Transverse colon (tissue), 4 donors: ENCODE results near the gene UBE2C. TPM values are rescaled to one million over a fixed set of nuclear protein-coding genes. Genes with fewer than 3 reads are reported as not detected.

Source experiments
- DNase-seq: peaks from one replicate; pipeline ENCODE4 v3.0.0-alpha.2; 2019
- H3K27ac ChIP-seq, 4 donors: fragments of 200-600 bp; sonication (generic); 2 replicates each; pipeline ENCODE4 v1.5.1; 2016 to 2018; ENCODE audit warnings: inconsistent platforms in 4 of 4
- H3K27me3 ChIP-seq: fragments of 200-600 bp; sonication (generic); 2 replicates; pipeline ENCODE4 v1.5.1; 2017; ENCODE audit warnings: inconsistent platforms
- H3K36me3 ChIP-seq, 4 donors: fragments of 200-600 bp; sonication (generic); 2 replicates each; pipeline ENCODE4 v1.5.1; 2017 to 2019; ENCODE audit warnings: inconsistent platforms in 4 of 4
- H3K4me1 ChIP-seq, 4 donors: fragments of 200-600 bp; sonication (generic); 2 replicates each; pipeline ENCODE4 v1.5.1; 2017 to 2020; ENCODE audit warnings: inconsistent platforms in 4 of 4
- H3K4me3 ChIP-seq, 4 donors: fragments of 200-600 bp; sonication (generic); 1 replicate in 1 of 4; 2 replicates in 3 of 4; pipeline versions ENCODE4 v1.5.1 to v1.6.1; 2017 to 2019; ENCODE audit warnings: inconsistent platforms in 4 of 4
- H3K9me3 ChIP-seq, 2 donors: fragments of 200-600 bp; sonication (generic); 2 replicates each; pipeline ENCODE4 v1.5.1; 2017 to 2019; ENCODE audit warnings: inconsistent platforms in 2 of 2
- EP300 ChIP-seq: sonication (generic); formaldehyde crosslinking; IDR thresholded peaks from one replicate; pipeline ENCODE4 v1.6.1; 2017; ENCODE audit warnings: antibody characterized with exemption, low read depth
- POLR2A ChIP-seq: fragments of 450-650 bp; IDR thresholded peaks from one replicate; pipeline ENCODE4 v1.6.1; 2016; ENCODE audit warnings: antibody characterized with exemption, mild to moderate bottlenecking, moderate library complexity
- POLR2AphosphoS5 ChIP-seq, 3 donors: sonication (generic); formaldehyde crosslinking; IDR thresholded peaks; one replicate each; pipeline ENCODE4 v1.6.1; 2016; ENCODE audit warnings: antibody characterized with exemption in 3 of 3
- WGBS, 2 donors: methylation state at CpG; one replicate each; pipeline ENCODE4 v1.1.5; 2018; ENCODE audit warnings: low coverage in 1 of 2; 5-methylcytosine and 5-hydroxymethylcytosine counted together
- in situ Hi-C, 4 donors: fragments of 200-750 bp; cut with MboI; loops; one replicate each; pipeline versions ENCODE4 v1.15.0 to v1.15.1; 2017; ENCODE audit warnings: low sequenced_read_pairs in 3 of 4, low pct_ligation_motif_present in 1 of 4, low pct_unique_long_range_greater_than_20kb in 1 of 4
- intact Hi-C: fragments of 100-400 bp; cut with DNase I; formaldehyde crosslinking; loops from one replicate; pipeline ENCODE4 v1.15.1; 2023; ENCODE audit warnings: low total_unique reads
- total RNA-seq, 4 donors: library from RNA; depleted of rRNA; stranded (reverse); fragments of >200 nt; gene quantifications; one replicate each; pipeline ENCODE4 v1.1.0, GENCODE V29; 2016
- TF ChIP-seq, protein P1 (sequence below), 5 experiments: fragments of 200-600 bp in 3 of 5; fragments of 450-650 bp in 2 of 5; sonication (generic) in 3 of 5; IDR thresholded peaks; 1 replicate in 2 of 5; 2 replicates in 3 of 5; pipeline ENCODE4 v1.5.1; 2016 to 2017; ENCODE audit warnings: antibody characterized with exemption in 5 of 5, inconsistent platforms in 3 of 5, mild to moderate bottlenecking in 2 of 5, moderate library complexity in 1 of 5

The UBE2C gene
- total RNA-seq, 4 donors from 2014 or later, result 2.7 to 27.1 (median 6.9) TPM

DNA sequence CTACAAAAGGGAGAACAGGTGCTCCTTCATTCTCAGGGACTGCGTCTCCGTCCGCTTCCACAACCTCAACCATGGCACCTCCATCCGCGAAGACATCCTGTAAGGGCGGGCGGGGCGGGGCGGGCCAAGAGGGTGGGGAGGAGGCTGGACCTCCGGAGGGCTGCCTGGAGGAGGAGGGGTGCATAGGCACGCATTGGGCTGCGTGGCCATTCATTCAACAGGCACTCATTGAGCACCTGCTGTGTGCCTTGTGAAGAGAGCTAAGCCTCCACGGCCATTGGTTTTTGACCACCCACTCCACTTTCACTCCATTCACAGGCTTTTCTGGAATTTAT is 45.4 kb downstream of the UBE2C start:
- H3K9me3 ChIP-seq, result no peaks in the 10 kb centered on the region
- 7 to 50% methylated on average over 1 to 10 of the region's 13 CpGs for WGBS, 2 donors
- H3K4me1 ChIP-seq, result peaks cover 13 to 68% (median 36%) of the 10 kb centered on the region in 4 donors
- no peaks in the 10 kb centered on the region for H3K27me3 ChIP-seq
- no peak for DNase-seq
- TF ChIP-seq, protein P1, sequence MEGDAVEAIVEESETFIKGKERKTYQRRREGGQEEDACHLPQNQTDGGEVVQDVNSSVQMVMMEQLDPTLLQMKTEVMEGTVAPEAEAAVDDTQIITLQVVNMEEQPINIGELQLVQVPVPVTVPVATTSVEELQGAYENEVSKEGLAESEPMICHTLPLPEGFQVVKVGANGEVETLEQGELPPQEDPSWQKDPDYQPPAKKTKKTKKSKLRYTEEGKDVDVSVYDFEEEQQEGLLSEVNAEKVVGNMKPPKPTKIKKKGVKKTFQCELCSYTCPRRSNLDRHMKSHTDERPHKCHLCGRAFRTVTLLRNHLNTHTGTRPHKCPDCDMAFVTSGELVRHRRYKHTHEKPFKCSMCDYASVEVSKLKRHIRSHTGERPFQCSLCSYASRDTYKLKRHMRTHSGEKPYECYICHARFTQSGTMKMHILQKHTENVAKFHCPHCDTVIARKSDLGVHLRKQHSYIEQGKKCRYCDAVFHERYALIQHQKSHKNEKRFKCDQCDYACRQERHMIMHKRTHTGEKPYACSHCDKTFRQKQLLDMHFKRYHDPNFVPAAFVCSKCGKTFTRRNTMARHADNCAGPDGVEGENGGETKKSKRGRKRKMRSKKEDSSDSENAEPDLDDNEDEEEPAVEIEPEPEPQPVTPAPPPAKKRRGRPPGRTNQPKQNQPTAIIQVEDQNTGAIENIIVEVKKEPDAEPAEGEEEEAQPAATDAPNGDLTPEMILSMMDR (IDR thresholded peaks at IDR 0.05), result no peak
- TF ChIP-seq POLR2A (no peak), EP300 (no peak), POLR2AphosphoS5 (IDR thresholded peaks at IDR 0.05) (no peak)
- in situ Hi-C loops (no loop called here), intact Hi-C loops (no loop called here)
- peak overlapping the region; percentile 84 to 92 (median 89) for H3K27ac ChIP-seq
- peaks cover 0 to 7% (median 0%) of the 10 kb centered on the region in 4 donors for H3K36me3 ChIP-seq
- peak overlapping the region; percentile 55 to 95 (median 82) for H3K4me3 ChIP-seq

- no peaks in the 10 kb centered on the region for H3K27me3 ChIP-seq
- H3K27ac ChIP-seq, result no peak overlapping the region
- WGBS, 2 donors, result 95 to 98% methylated on average over 3 to 5 of the region's 5 CpGs
- intact Hi-C loops (no loop called here), in situ Hi-C loops (no loop called here)
- no peaks in the 10 kb centered on the region for H3K36me3 ChIP-seq
- DNase-seq, result no peak
- H3K9me3 ChIP-seq, result no peaks in the 10 kb centered on the region
- no peak overlapping the region for H3K4me3 ChIP-seq
- no peak for TF ChIP-seq EP300
- no peak for TF ChIP-seq POLR2AphosphoS5 (IDR thresholded peaks at IDR 0.05)
- TF ChIP-seq, protein P1 (IDR thresholded peaks at IDR 0.05), result no peak
- no peak for TF ChIP-seq POLR2A
- peaks cover 13 to 73% (median 36%) of the 10 kb centered on the region in 4 donors for H3K4me1 ChIP-seq
These were observed 47.5 kb downstream of the UBE2C start for GRCh38 chr20:45859916-45860315.

- in situ Hi-C loops, result no loop called here
These were observed 48.2 kb downstream of the UBE2C start for GRCh38 chr20:45860560-45861220.

DNA sequence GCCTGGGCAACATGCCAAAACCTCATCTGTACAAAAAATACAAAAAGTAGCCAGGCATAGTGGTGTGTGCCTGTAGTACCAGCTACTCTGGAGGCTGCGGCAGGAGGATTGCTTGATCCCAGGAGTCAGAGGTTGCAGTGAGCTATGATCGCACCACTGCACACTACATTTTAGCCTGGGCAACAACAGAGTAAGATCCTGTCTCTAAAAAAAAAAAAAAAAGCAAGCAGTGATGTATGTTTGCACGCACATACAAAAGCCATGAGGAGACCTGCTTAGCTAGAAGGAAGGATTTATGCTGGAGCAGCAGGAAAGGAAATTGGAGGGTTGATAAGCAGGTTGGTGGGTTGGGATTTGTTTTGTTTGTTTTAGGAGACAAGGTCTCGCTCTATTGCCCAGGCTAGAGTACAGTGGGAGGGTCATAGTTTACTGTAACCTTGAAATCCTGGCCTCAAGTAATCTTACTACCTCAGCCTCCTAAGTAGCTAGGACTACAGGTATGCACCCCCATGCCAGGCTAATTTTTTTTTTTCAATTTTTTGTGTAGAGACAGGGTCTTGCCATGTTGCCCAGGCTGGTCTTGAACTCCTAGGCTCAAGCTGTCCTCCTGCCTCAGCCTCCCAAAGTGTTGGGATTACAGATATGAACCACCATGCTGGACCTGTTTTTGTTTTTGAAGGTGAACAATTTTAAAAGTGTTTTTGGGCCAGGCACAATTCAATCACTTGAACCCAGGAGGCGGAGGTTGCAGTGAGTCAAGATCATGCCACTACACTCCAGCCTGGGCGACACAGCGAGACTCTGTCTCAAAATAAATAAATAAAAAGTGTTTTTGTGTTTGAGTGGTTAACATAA is 49.0 kb downstream of the UBE2C start:
- no peak for DNase-seq
- intact Hi-C loops, result no loop called here
- TF ChIP-seq POLR2AphosphoS5 (IDR thresholded peaks at IDR 0.05) (no peak), EP300 (no peak), POLR2A (no peak)
- TF ChIP-seq, protein P1 (IDR thresholded peaks at IDR 0.05), result no peak
- Histone ChIP-seq H3K4me3 (no peak overlapping the region), H3K4me1 (peaks cover 0 to 64% (median 30%) of the 10 kb centered on the region in 4 donors), H3K27ac (peak overlapping the region; percentile 52 to 63 (median 58)), H3K9me3 (no peaks in the 10 kb centered on the region), H3K36me3 (no peaks in the 10 kb centered on the region), H3K27me3 (no peaks in the 10 kb centered on the region)
- 69 to 83% methylated on average over 6 to 7 of the region's 7 CpGs for WGBS, 2 donors
- in situ Hi-C loops, result no loop called here

More at GRCh38 chr20:45860560-45861220, 48.2 kb downstream of the UBE2C start:
- peak overlapping the region; percentile 52 to 63 (median 58) for H3K27ac ChIP-seq
- H3K9me3 ChIP-seq, result no peaks in the 10 kb centered on the region
- 66 to 68% methylated on average over 6 to 7 of the region's 7 CpGs for WGBS, 2 donors
- H3K27me3 ChIP-seq, result no peaks in the 10 kb centered on the region
- no peak overlapping the region for H3K4me3 ChIP-seq
- TF ChIP-seq POLR2A (no peak), POLR2AphosphoS5 (IDR thresholded peaks at IDR 0.05) (no peak), EP300 (no peak)
- TF ChIP-seq, protein P1 (IDR thresholded peaks at IDR 0.05), result no peak
- no peaks in the 10 kb centered on the region for H3K36me3 ChIP-seq
- DNase-seq, result no peak
- H3K4me1 ChIP-seq, result peaks cover 7 to 65% (median 34%) of the 10 kb centered on the region in 4 donors
- intact Hi-C loops, result no loop called here
